Trophoblast cell (in vitro differentiated cells and primary cell): Measurements from ENCODE around the gene SLC46A3.

Experiments used
- DNase-seq, 2 donors: peaks; one replicate each; pipeline ENCODE4 v3.0.0-alpha.2; 2016
- H2AFZ ChIP-seq: 2 replicates; pipeline ENCODE4 v1.6.1; 2013; ENCODE audit warnings: low read length, moderate library complexity, mild to moderate bottlenecking; ENCODE audit not compliant: insufficient read depth, poor library complexity
- H2AK5ac ChIP-seq: 2 replicates; pipeline ENCODE4 v1.6.1; 2013; ENCODE audit warnings: mild to moderate bottlenecking, low read length
- H2BK120ac ChIP-seq: 2 replicates; pipeline ENCODE4 v1.6.1; 2013; ENCODE audit warnings: low read length, mild to moderate bottlenecking, moderate library complexity; ENCODE audit not compliant: insufficient read depth, poor library complexity
- H2BK12ac ChIP-seq: 2 replicates; pipeline ENCODE4 v1.6.1; 2013; ENCODE audit warnings: mild to moderate bottlenecking, low read length, moderate library complexity
- H2BK5ac ChIP-seq: 2 replicates; pipeline ENCODE4 v1.6.1; 2013; ENCODE audit warnings: low read length, low read depth, moderate library complexity, mild to moderate bottlenecking; ENCODE audit not compliant: poor library complexity
- H3K14ac ChIP-seq: 2 replicates; pipeline ENCODE4 v1.6.1; 2013; ENCODE audit warnings: mild to moderate bottlenecking, low read length
- H3K18ac ChIP-seq: 2 replicates; pipeline ENCODE4 v1.6.1; 2013; ENCODE audit warnings: mild to moderate bottlenecking, low read length
- H3K23ac ChIP-seq: 2 replicates; pipeline ENCODE4 v1.6.1; 2013; ENCODE audit warnings: low read length
- H3K27ac ChIP-seq: 2 replicates; pipeline ENCODE4 v1.5.1; 2013; ENCODE audit warnings: low read depth, mild to moderate bottlenecking, inconsistent platforms, low read length, moderate library complexity
- H3K27me3 ChIP-seq: 2 replicates; pipeline ENCODE4 v1.6.1; 2013; ENCODE audit warnings: inconsistent platforms, mild to moderate bottlenecking, low read length, moderate library complexity; ENCODE audit not compliant: insufficient read depth
- H3K36me3 ChIP-seq, 2 experiments: 1 replicate in 1 of 2; 2 replicates in 1 of 2; pipeline ENCODE4 v1.6.1; 2013; ENCODE audit warnings: low read length in 2 of 2, mild to moderate bottlenecking in 2 of 2, moderate library complexity in 1 of 2; ENCODE audit not compliant: insufficient read depth in 2 of 2, control insufficient read depth in 1 of 2
- H3K4ac ChIP-seq: 2 replicates; pipeline ENCODE4 v1.6.1; 2013; ENCODE audit warnings: low read depth, mild to moderate bottlenecking, low read length, moderate library complexity
- H3K4me1 ChIP-seq, 2 experiments: 1 replicate in 1 of 2; 2 replicates in 1 of 2; pipeline ENCODE4 v1.6.1; 2013; ENCODE audit warnings: low read length in 2 of 2, mild to moderate bottlenecking in 2 of 2, moderate library complexity in 1 of 2; ENCODE audit not compliant: insufficient read depth in 2 of 2, control insufficient read depth in 1 of 2
- H3K4me2 ChIP-seq: 2 replicates; pipeline ENCODE4 v1.6.1; 2013; ENCODE audit warnings: inconsistent platforms, mild to moderate bottlenecking, low read length, moderate library complexity
- H3K4me3 ChIP-seq: 2 replicates; pipeline ENCODE4 v1.5.1; 2013; ENCODE audit warnings: mild to moderate bottlenecking, low read depth, low read length, inconsistent platforms
- H3K79me1 ChIP-seq: one replicate; pipeline ENCODE4 v1.6.1; 2013; ENCODE audit warnings: low read length
- H3K79me2 ChIP-seq: 2 replicates; pipeline ENCODE4 v1.6.1; 2013; ENCODE audit warnings: low read length, mild to moderate bottlenecking; ENCODE audit not compliant: control insufficient read depth, insufficient read depth, poor library complexity
- H3K9ac ChIP-seq: 2 replicates; pipeline ENCODE4 v1.6.1; 2013; ENCODE audit warnings: mild to moderate bottlenecking, low read length
- H3K9me3 ChIP-seq: 2 replicates; pipeline ENCODE4 v1.6.1; 2013; ENCODE audit warnings: low read depth, mild to moderate bottlenecking, control low read depth, inconsistent platforms, low read length; ENCODE audit not compliant: insufficient read depth
- H4K12ac ChIP-seq: 2 replicates; pipeline ENCODE4 v1.6.1; 2013; ENCODE audit warnings: low read depth, mild to moderate bottlenecking, low read length, moderate library complexity
- H4K8ac ChIP-seq: 2 replicates; pipeline ENCODE4 v1.6.1; 2013; ENCODE audit warnings: low read depth, mild to moderate bottlenecking, low read length, moderate library complexity
- H4K91ac ChIP-seq: one replicate; pipeline ENCODE4 v1.6.1; 2013; ENCODE audit warnings: low read depth, mild to moderate bottlenecking, low read length, moderate library complexity
- WGBS: extraction: QIAGEN DNeasy Blood & Tissue Kit; methylation state at CpG from one replicate; pipeline ENCODE4 v1.1.7; 2013; ENCODE audit warnings: missing lambda C conversion rate; ENCODE audit not compliant: insufficient read length, insufficient coverage; ENCODE audit errors: extremely low coverage; 5-methylcytosine and 5-hydroxymethylcytosine counted together

The SLC46A3 gene

DNA sequence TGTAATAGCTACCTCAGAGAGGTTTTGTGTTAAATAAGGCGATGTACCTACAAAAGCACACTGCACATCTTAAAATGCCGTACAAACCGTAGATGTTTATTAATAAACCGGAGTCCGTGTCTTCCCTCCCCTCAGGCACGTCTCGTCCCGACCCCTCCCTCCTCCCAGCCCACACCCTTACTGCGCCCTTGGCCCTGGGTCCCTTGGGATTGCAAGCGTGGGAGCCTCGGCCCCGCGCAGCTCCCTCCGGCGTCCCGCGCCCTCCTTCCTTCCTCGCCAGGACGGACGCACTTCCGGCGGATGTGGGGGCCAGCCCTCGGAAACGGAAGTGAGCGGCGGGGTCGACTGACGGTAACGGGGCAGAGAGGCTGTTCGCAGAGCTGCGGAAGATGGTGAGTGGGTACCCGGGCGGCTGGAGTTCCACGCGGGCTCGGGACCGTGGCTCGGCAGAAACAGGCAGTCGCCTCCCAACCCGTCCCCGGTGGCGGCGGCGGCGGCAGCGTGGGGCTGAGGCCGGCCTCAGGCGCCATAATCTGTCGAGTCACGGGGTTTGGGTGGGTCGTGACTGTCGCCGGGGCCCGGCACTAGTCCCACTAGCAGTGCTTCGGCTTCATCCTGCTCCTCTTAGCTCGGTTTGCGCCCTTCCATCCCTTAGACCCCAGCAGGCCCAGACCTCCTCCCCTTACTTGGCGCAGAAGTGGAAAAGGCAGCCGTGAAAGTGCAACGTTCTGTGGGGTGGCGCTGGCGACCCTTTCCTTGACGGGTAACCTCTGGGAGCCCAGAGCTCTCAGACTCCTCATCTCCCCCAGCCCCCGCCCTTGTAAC lies 59.8 kb downstream of the SLC46A3 start, which contains the start of gene POMP:
TSS of gene POMP (plus strand) at position 335 of the 825 bp plus-strand sequence. CDS start at position 390, 55 bp downstream.
- peak within 1 kb of the TSS; percentile 57 for H2BK120ac ChIP-seq
- H3K79me1 ChIP-seq: peaks cover 10% of the 10 kb centered on the region
- H2BK12ac ChIP-seq: no peak within 1 kb of the TSS
- peak within 1 kb of the TSS; percentile 42 for H3K27ac ChIP-seq
- peaks cover 14% of the 10 kb centered on the region for H3K79me2 ChIP-seq
- H4K8ac ChIP-seq: peak within 1 kb of the TSS; percentile 91
- no CpG with 5 or more reads among the region's 64 CpGs for WGBS
- peak within 1 kb of the TSS; percentile 58 for H2BK5ac ChIP-seq
- H3K9ac ChIP-seq: peak within 1 kb of the TSS; percentile 90
- peak within 1 kb of the TSS; percentile 90 for H3K4me3 ChIP-seq
- peak within 1 kb of the TSS; percentile 79 for H3K14ac ChIP-seq
- H3K4ac ChIP-seq: peak within 1 kb of the TSS; percentile 91
- H3K9me3 ChIP-seq: no peaks in the 10 kb centered on the region
- H3K4me2 ChIP-seq: peak within 1 kb of the TSS; percentile 94
- H3K23ac ChIP-seq: no peak within 1 kb of the TSS
- peak within 1 kb of the TSS; percentile 55 for H2AK5ac ChIP-seq
- H3K36me3 ChIP-seq: peaks cover 3 to 10% of the 10 kb centered on the region in 2 experiments
- H3K27me3 ChIP-seq: no peaks in the 10 kb centered on the region
- H2AFZ ChIP-seq: peak within 1 kb of the TSS; percentile 82
- H3K18ac ChIP-seq: peak within 1 kb of the TSS; percentile 76
- H3K4me1 ChIP-seq: peaks cover 0 to 4% of the 10 kb centered on the region in 2 experiments
- peak within 1 kb of the TSS; percentile 83 for H4K91ac ChIP-seq
- peak within 1 kb of the TSS; percentile 60 for H4K12ac ChIP-seq
- peak; percentile 83 to 90 for DNase-seq

DNA sequence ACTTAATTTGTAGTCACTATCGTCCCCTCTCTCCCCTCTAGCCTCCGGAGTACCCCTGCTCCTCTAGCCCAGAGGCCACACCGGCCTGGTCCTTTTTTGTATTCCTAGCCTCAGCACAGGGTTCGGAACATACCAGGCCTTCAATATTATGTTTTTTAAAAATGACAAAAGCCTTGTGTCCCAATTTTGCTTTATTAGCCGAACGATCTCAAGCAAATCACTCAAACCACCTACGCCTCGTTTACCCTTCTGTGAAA lies 60.3 kb downstream of the SLC46A3 start:
- Histone ChIP-seq H2BK5ac (no peak overlapping the region), H2AFZ (no peak overlapping the region), H4K91ac (peak overlapping the region; percentile 83), H3K18ac (no peak overlapping the region), H3K79me1 (peaks cover 10% of the 10 kb centered on the region), H2AK5ac (no peak overlapping the region), H4K12ac (no peak overlapping the region), H2BK12ac (no peak overlapping the region), H3K4me1 (peaks cover 0 to 4% of the 10 kb centered on the region in 2 experiments), H3K79me2 (peaks cover 14% of the 10 kb centered on the region), H3K36me3 (peaks cover 3 to 10% of the 10 kb centered on the region in 2 experiments), H3K14ac (peak overlapping the region; percentile 79), H3K27me3 (no peaks in the 10 kb centered on the region), H3K9me3 (no peaks in the 10 kb centered on the region), H3K4me2 (peak overlapping the region; percentile 94), H3K4me3 (peak overlapping the region; percentile 90), H2BK120ac (peak overlapping the region; percentile 57), H4K8ac (peak overlapping the region; percentile 91), H3K27ac (no peak overlapping the region), H3K23ac (no peak overlapping the region), H3K9ac (peak overlapping the region; percentile 90), H3K4ac (peak overlapping the region; percentile 73)
- no peak for DNase-seq
- no CpG with 5 or more reads among the region's 8 CpGs for WGBS

- H3K27me3 ChIP-seq: no peaks in the 10 kb centered on the region
- H3K4ac ChIP-seq: peak overlapping the region; percentile 73
- no peaks in the 10 kb centered on the region for H3K9me3 ChIP-seq
- peak overlapping the region; percentile 79 for H3K14ac ChIP-seq
- H2BK120ac ChIP-seq: peak overlapping the region; percentile 57
- peak overlapping the region; percentile 83 for H4K91ac ChIP-seq
- peak in 1 of 2 donors; percentile 34 for DNase-seq
- H2AFZ ChIP-seq: no peak overlapping the region
- no peak overlapping the region for H2AK5ac ChIP-seq
- H4K8ac ChIP-seq: peak overlapping the region; percentile 91
- peaks cover 10% of the 10 kb centered on the region for H3K79me1 ChIP-seq
- peak overlapping the region; percentile 90 for H3K9ac ChIP-seq
- no CpG with 5 or more reads among the region's 12 CpGs for WGBS
- H3K4me1 ChIP-seq: peaks cover 0 to 4% of the 10 kb centered on the region in 2 experiments
- no peak overlapping the region for H3K18ac ChIP-seq
- H3K23ac ChIP-seq: no peak overlapping the region
- H3K4me3 ChIP-seq: peak overlapping the region; percentile 90
- no peak overlapping the region for H4K12ac ChIP-seq
- no peak overlapping the region for H3K27ac ChIP-seq
- H2BK12ac ChIP-seq: no peak overlapping the region
- peaks cover 14% of the 10 kb centered on the region for H3K79me2 ChIP-seq
- no peak overlapping the region for H2BK5ac ChIP-seq
- peaks cover 0 to 7% of the 10 kb centered on the region in 2 experiments for H3K36me3 ChIP-seq
- H3K4me2 ChIP-seq: peak overlapping the region; percentile 94
Observed at GRCh38 chr13:28657784-28658538, 60.8 kb downstream of the SLC46A3 start.

GRCh38 chr13:28655561-28655960 lies 63.2 kb downstream of the SLC46A3 start:
- no peak overlapping the region for H2BK120ac ChIP-seq
- H2BK5ac ChIP-seq: no peak overlapping the region
- peak overlapping the region; percentile 14 for H3K27ac ChIP-seq
- H3K18ac ChIP-seq: no peak overlapping the region
- H3K9ac ChIP-seq: no peak overlapping the region
- no peak overlapping the region for H2AK5ac ChIP-seq
- no peaks in the 10 kb centered on the region for H3K27me3 ChIP-seq
- no peak overlapping the region for H2AFZ ChIP-seq
- H3K4me1 ChIP-seq: peaks cover 0 to 4% of the 10 kb centered on the region in 2 experiments
- H3K4me2 ChIP-seq: no peak overlapping the region
- no peaks in the 10 kb centered on the region for H3K9me3 ChIP-seq
- H2BK12ac ChIP-seq: no peak overlapping the region
- H3K79me1 ChIP-seq: peaks cover 10% of the 10 kb centered on the region
- H3K4ac ChIP-seq: no peak overlapping the region
- peaks cover 12% of the 10 kb centered on the region for H3K79me2 ChIP-seq
- peaks cover 0 to 1% of the 10 kb centered on the region in 2 experiments for H3K36me3 ChIP-seq
- no peak overlapping the region for H4K12ac ChIP-seq
- H3K23ac ChIP-seq: no peak overlapping the region
- H3K14ac ChIP-seq: no peak overlapping the region
- H3K4me3 ChIP-seq: no peak overlapping the region
- no peak overlapping the region for H4K91ac ChIP-seq
- H4K8ac ChIP-seq: no peak overlapping the region
- peak; percentile 32 to 76 for DNase-seq
- WGBS: 100% methylated on average over 1 of the region's 3 CpGs
